T-helper 1 cell (primary cell): ENCODE results near the gene EXOC4.

Experiments used
- DNase-seq, 5 donors: peaks; one replicate each; pipeline ENCODE4 v3.0.0-alpha.2; 2012 to 2020

The EXOC4 gene

DNA sequence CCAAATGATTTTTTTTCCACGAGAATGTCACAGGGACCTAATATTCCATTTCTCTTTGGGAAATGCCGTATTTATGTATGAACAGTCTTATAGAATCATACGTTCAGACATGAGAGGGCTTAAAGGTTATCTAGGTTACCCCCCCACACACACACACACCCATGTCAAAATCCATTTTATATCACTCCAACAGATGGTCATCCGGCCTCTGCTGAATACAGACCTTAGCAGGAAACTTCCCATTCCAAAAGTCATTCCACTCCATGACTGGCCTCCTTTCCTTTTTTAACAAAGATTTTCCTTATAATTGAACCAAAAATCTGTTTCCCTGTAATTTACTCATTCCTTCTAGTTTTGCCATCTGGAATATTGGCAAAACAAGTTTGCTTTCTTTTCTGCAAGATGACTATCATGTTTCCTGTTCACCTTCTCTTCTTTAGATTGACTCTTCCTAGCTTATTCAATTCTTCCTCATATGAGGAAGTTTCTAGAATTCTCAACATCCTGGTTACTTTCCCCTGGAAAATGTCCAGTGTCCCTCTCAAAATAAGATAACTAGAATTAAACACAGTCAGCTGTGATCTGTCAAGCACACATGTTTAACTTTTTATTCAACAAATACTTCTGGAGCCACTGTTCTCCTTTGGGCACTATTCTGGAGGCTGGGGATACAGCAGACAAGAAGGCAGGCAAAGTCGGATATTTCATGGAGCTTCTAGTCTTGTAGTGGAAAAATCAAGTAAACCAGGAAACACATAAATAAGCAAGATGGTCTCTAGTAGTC lies 597.8 kb downstream of the EXOC4 start:
- no peak for DNase-seq

DNA sequence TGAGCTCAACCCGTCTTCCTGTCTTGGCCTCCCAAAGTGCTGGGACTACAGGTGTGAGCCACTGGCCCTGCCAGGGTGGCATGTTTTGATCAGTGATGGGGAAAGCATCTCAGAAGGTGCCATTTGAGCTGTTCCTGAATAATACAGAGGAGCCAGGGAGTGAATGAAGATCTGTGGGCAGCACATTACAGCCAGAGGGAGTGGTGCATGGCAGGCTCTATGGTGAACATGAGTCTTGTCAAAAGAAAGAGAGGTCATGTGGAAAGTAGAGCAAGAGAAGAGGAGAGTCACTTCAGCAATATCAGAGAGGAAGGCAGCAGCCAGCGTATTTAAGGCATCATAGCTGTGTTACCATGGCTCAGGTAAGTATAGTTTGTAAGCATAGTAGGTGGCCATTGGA lies 598.5 kb downstream of the EXOC4 start:
- no peak for DNase-seq

DNA sequence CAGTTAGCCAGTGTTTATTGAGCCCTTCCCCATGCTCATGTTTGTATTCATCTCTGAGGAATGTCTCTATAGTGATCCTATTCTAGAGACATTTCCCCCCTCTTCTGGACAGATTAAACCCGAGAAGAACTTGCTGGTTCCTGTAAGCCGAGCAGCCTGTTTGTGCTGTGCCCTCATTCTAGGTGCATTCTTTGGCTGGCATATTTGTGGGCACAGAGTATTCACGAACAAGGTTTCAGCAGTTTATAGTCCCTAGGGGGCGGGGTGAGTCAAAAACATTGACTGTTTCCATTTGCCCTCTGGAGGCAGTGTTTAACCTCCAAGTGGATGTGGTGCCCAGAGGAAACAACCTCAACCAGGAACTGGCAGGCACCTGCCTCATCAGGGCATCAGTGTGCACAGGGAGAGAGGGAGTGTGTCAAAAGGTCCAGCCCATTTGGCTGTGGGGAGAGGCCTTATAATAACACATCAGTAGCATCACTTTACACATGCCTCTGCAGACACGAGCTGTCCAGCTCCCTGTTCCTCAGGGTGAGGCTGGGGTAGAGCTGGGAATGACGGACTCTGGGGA lies 600.9 kb downstream of the EXOC4 start:
- peak in 1 of 5 donors; percentile 14 for DNase-seq

DNA sequence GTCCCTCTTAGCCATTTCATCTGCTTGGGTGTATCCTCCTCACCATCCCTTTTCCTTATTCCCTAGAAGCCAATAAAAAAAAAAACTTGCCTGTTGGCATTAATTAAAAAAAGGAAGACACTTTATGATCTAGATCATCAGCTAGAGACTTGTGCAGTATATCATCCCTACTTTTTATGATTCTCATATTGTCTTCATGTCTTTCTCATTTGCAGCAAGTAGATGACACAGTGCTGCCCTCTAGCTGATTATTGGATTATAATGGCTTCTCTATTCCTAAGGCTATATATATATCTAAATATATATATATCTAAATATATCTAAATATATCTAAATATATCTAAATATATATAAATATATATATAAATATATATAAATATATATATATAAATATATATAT lies 601.9 kb downstream of the EXOC4 start:
- DNase-seq, result peak in 1 of 5 donors; percentile 8

DNA sequence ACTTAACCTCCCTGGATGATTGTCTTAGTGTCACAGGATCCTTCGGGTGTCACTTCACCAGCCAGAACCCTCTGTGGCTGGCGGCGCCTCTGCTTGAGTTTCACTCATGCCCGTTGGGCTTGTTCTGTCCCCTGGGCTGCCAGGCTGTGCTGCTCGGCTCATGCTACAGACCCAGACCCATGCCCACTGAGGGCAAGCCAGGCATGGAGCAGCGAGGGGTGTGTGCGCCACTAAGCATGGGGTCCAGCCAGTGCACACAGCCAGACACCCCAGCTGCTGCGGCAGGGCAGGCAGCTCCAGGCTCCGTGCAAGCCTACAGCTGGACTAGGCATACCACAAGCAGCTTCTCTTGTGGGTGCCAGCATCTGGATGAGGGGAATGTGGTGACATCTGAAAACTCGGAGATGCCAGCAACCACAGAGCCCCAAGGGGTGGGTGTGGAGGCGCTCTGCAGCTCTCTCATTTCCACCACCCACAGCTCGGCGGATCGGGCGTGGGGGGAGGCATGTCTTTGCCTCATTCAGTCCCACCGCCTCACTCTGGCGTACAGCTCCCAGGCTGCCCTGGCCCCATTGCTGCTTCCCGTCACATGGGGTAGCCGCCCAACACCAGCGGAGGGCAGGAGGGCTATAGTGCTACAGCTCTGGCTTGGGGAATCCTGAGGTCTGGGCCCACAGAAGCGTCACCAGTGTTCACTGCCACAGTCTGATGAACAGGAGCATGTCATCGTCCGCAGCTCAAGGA lies 604.7 kb downstream of the EXOC4 start:
- no peak for DNase-seq

DNA sequence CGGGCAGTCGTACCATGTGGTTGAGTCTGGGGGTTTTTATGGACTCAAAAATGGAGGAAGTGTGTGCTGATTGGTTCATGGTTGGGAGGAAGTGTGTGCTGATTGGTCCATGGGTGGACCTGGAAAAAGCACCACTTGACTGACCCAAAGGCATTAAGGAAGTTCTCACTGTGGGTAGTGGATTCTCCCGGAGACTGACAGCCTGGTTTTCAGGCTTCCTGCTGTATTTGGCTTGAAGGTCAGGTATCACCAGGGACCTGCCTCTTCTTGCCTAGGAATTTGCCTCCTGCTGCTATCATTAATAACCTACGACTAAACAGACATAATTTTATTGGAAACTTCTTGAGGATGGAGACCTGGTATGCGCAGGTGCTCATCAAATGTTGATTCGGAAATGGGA lies 605.4 kb downstream of the EXOC4 start:
- no peak for DNase-seq

DNA sequence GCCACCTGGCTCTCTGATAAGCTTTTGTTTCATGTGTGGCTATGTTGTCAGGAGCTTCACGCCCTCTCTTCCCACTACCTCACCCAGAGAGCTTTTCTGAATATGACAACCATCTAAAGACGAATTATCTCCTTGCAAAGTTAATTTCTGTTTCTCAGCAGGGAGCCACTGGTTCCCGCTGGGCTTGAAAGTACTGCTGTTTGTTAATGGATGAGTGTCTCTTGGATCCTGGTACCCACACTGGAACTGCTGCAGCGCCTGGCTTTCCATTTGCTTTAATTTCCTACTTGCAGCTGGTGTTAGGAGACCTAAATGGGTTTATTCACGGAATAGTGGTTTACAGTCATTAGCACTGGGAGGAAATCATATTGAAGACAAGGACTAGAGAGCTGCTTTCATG lies 606.4 kb downstream of the EXOC4 start:
- no peak for DNase-seq

DNA sequence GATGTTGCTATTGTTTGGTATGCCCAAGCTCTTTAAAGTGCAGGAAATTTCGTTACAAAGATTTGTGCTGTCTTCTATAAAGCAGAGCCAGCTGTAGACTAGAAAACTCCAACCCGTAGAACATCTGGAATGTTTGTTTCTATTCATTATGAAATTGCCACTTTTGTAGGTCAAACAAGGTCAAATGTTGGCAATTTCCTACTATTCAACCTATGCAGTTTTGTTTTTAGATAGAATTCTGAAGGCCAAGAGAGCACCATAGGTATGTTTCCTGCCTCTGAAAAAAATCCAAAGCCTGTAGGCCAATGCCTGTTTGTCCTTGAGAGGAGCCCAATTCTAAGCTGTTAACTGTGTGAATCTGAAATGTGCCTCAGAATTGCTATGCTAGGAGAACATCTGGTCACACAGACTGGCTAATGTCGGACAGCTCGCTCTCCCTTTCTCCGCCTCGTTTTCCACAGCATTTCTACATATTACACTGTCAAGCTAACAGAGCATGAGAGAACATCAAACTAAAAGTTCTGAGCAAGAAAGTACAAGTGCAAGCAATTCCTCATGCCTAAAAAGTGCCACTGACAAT lies 607.1 kb downstream of the EXOC4 start:
- DNase-seq, result no peak

DNA sequence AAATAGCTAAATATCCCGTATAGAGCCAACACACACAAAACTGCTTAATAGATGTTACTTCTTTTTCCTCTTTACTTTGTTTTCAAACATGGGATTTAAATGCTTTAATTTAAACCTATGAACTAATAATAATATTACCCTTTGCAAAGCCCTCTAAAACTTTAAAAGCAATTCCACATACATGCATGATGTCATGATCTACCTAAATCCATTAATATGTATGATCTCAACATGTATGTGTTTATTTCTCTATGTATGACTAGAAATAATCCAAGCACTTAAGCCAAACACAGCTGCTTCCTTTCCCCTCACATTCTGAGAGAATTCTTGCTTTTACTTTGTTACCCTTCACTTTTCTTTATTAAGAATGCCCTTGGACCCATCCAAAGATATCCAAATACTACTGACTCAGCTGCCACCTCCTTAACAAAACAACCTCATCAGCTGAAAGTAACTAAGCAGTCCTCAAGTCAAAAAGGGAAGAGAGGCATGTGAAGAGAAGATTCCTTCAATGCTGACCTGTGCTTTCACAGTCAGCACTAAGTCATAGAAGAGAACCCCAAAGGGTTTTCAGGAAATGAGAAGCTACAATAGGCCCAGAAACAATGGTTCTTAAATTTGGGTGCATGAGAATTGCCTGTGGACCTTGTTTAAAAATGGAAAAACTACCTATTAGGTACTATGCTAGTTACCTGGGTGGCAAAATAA lies 607.9 kb downstream of the EXOC4 start:
- DNase-seq, result no peak

DNA sequence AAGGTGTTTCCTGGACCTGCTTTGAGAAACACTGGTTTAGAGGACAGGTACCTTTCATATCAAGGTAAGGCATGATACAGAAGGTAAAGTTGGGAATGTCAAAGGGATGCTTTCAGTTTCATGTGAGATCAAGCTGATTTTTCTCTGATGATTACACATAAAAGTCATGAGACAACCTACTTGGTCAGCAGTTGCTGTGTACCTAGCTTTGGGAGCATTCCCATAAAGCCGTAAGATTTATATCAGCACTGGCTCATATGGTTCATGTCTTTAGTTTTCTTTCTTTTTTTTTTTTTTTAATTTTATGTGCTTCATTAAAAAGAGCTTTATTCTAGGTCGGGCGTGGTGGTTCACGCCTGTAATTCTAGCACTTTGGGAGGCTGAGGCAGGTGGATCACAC lies 609.0 kb downstream of the EXOC4 start:
- DNase-seq, result no peak

DNA sequence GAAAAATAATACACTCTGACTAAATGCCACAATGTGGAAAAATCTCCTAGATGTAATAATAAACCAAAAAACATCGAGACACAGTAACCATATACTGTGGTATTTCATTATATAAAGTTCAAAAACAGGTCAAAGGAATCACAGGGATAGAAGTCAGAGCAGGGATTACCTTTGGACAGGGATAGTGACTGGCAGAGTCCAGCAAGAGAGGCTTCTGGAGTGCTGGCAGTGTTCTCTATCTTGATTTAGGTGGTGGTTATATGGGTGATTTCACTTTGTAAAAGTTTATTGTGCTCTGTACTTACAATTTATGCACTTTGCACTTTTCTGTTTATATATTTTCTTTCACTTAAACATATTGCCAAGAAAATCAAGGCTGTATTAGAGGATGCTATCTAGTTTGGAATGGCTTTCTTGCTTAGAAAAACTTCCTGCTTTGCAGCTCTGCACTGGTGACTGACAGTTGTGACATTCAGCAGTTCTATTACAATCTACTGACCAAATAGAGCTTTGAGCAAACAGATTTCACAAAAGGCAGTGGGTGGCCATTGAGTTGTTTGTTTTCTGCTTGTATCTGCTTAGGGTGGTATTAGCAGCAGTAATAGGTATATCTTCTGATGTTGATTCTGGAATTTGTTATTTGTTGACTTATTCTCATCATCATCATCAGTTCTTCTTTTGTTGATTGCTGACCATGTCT lies 610.6 kb downstream of the EXOC4 start:
- DNase-seq, result no peak

DNA sequence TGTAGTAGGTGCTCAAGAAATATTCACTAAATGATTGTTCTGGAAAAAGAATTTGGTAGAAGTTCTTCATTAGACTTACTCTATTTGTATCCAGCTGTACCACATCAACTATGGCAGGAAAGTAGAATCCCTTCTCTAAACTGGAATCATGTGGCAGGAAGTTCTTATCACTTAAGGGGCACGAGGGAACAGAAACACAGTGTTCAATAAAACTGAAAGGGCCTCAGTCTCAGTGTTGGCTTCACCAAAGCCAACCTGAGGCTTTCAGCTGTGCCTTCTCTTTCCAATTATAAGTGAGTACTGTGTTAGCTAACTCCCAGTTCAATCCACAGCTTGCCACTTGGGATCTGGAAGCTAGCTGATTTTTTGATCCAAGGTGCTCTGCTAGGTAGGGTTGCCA lies 616.7 kb downstream of the EXOC4 start:
- no peak for DNase-seq

DNA sequence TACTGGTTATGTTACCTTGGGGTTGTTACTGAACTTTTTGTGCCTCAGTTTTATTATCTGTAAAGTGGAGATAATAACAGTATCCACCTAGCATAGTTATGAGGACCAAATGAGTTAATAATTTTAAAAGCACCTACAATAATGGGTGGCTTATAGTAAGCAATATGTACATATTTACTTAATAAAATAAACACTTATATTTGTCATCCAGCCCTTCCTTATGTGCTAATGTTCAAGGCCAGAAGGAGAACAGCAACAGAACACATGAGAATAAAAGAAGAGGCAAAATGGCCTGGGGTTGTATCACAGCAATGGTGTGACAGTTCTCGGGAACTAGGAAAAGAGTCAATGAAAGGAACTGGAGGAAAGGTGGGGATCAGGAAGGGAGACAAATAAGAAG lies 618.9 kb downstream of the EXOC4 start:
- DNase-seq, result no peak

DNA sequence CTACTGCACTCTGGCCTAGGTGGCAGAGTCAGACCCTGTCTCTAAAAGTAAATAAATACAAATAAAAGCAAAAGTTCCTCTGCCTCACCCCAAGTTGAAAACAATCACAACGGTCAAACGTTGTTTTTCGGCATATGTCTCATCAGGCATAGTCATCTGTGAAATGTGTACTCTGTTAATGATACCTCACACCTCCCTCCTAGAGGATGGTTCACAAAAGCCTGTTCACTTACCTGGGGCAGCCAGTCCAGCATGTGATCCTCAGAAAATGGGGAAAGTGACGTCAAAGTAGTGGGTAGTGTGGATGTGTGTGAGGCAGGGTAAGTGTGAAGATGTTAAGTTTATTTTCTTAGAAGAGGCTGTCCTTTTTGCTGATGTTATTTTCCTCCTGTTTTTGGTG lies 620.3 kb downstream of the EXOC4 start:
- DNase-seq, result peak in 1 of 5 donors; percentile 6

DNA sequence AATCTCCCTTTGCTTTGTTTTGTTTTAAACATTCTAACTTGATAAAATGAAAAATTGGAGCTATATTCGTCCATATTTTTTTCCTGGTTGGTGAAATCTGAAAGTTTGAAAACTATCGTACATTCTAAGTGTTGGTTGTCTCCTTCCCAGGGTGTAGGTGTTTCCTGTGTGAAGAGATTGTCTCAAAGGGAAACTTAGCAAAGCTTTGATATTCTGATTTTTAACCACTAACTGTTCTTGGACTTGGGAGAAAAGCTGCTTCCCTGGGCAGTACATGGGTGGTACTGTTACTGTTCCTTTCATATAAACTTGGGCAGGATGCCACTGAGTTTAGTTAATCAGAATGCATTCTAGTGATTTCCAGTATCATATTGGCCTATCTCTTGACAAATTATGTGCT lies 620.8 kb downstream of the EXOC4 start:
- DNase-seq, result no peak

DNA sequence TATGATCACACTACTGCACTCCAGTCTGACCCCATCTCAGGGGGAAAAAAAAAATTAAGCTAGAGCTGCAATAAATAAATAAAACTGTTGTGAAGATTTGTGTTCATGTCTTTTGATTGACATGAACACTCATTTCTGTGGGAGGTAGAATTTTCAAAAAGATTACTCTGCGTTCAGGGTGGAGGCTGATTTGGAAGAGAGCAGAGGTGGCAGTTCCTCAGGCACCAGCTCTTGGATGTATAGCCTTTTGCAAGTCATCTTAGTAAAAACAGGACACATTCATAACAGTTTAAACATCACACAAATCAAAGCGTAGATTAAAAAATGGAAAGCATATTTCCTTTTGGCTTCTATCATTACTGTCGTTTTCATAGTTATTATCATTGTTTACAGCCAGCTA lies 630.7 kb downstream of the EXOC4 start:
- no peak for DNase-seq

DNA sequence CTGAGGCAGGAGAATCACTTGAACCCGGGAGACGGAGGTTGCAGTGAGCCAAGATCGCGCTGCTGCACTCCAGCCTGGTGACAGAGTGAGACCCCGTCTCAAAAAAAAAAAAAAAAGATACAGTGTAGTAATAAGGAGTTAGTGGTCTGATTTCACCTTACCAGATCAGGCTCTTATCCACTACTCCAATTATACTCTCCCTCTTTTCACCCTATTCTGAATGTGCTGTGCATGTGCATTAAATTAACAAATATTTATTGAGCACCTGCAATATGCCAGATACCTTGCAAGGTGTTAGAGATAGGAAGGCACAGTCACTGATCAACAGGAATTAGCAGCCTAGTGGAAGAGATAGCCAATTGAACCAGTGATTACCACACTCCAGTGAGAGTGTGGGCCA lies 632.3 kb downstream of the EXOC4 start:
- no peak for DNase-seq

DNA sequence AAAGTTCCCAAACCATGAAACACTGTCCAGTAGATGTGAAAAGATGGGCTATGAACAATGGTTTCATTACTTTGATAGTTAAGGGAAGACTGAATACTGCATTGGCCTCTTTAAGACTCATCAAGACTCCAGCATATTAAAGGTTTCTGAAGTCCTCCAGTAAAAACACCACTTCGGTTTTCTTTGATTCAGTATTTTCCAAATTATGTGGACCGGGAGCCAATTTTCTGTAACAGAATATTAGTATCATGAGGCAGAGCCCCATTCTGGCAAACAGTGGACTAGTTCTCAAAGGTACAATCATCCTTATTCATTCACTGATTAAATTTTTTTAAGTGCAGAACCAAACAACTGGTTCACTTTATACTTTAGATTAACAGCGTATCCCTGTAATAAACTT lies 633.2 kb downstream of the EXOC4 start:
- no peak for DNase-seq

DNA sequence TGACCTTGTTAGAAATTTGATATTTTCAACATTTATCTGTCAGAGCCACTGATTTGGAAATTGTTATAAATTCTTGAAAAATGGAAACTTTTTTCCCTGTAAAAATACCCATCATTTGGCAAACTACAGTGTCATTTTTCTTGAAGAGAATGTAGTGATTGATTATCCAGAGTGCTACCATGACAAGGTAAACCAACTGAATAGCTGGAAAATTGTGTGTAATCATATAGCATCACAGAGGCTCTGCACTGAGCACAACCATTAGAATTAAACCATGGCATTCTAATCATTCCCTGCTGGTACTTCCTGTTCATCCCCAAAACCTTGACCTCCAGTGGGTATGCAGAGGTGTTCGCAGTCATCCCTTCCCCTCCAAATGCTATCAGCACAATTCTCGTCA lies 633.9 kb downstream of the EXOC4 start:
- DNase-seq, result no peak

DNA sequence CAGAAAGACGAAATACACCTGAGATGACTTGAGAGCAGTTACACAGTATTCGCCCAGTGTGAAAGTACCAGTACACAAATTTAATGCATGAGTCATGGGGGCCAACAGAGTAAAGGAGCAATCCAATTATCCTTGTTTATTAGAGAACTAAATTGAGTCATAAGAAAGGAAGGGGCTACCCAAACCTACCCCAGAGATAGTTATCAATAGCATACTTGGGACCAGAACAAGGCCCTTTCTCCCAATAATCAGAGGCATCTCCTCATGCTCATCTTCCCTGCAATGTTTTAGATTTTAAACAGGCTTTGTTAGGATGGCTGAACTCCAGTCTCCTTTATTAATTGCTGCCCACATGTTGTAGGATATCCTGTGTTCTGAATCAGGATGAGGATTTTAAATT lies 634.6 kb downstream of the EXOC4 start:
- DNase-seq, result no peak

DNA sequence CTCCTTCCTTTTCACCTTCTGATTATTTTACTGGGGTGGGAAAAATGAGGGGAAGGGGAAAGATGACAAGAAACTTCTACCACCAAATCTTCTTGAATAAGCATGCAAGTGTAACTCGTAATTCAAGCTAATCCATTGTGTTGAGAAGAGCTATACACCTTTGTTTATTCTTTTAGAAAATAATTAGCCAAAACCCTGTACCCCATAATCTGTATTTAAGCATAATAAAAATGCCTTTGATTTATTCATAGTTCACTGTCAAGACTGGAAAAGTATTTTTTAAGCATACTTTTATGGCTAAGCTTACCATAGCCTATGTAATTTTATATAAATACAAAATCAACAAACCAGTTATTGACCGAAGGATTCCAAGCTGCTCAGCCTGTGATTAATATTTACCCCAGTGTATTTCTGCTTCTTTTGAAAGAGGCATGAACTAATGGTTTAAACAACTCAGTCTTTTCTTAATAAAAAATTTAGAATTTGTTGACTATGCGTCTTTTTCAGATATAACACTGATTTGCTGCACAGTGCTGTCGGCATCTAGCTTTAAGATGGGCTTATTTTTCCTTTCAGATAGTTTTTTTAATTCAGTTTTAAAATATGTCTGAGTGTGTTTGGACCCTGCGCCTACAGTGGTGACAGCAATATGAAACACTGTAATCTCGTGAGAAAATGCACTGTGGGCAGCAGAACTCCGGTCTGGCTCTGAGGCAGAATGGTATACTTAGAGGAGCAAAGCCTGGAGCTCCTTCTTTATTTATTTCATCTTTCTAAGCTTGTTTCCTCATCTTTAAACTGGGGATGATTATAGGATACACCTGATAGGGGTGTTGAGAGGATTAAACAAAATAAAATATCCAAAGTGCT lies 635.4 kb downstream of the EXOC4 start:
- no peak for DNase-seq
